Stimulated activated CD8-positive, alpha-beta memory T cell treated with anti-CD3 and anti-CD28 coated beads, Interleukin-2, amount 100 ng/mL, for 48 hours (primary cell): ENCODE measurements around the gene AAK1.
"Not testable (repeated sequence)": the region's sequence is repeated elsewhere in the genome, so short reads cannot be mapped to it uniquely, and the experiment has no call there.

Source experiments
- DNase-seq, 2 donors: peaks; one replicate each; pipeline ENCODE4 v3.0.0-alpha.2; 2020; ENCODE audit warnings: low read depth in 2 of 2

The AAK1 gene

DNA sequence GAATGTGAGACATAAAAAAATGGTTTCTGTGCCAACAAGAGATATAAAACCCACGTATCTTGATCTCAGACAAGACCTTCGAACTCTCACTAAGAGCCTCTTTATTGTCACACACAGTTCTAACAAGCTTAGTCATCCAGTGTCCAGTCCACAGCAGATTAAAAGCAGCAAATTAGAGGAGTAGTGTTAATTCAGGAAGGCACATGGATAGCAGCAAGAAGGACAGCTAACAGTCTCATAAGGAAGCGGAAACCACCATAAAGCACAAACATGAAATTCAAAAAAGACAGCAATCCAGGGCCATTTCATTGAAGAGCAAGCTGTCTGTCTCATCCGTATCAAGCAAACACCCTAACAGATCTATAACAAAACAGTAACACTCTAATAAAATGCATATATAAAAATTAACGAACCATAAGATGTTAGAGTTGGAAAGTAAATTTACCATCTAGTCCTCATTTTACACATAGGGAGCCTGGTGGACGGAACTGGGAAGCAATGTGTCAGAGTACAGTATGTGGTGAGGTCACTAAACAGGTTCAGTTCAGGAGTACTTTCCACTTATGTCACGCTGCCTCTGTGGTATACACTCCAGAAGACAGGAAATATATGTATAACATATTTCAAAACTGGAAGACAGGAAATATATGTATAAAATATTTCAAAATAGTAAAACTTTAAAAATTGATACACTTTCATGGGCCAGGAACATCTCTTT, 18.3 kb downstream of the AAK1 start:
- DNase-seq, result no peak

DNA sequence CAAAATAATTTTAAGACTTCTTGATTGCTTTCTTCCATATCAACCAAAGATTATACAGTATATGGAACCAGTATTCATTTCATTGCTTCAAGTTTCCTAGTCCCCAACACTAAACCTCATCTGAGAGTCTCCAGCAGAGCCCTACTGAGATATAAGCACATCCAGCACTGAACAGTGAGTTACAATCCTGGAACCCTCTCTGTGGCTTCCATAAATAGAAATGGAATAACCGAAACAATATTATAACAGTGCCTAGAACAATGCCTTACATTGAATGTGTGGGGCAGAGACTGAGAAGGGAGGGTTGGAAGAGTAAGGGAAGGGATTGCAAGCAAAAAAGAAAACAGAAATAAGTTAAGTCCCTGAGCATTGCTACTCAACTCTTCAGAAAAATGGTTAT, 18.9 kb downstream of the AAK1 start:
- no peak for DNase-seq

DNA sequence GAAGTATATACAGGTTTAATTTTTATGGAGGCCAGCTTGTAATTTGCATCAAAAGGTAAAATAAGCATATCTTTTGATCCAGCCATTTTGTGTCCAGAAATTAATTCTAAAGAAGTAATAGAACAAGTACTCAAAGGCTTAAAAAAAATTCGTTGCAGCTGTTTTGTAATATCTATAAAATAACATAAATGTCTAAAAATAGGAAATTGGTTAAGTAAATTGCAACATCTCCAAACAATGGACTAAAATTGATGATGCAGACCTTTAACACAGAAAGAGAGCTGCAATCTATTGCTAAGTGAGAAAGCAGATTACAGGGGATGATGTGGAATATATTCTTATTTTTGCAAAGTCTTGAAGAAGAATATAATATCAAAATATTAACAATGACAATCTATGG, 19.4 kb downstream of the AAK1 start:
- no peak for DNase-seq

DNA sequence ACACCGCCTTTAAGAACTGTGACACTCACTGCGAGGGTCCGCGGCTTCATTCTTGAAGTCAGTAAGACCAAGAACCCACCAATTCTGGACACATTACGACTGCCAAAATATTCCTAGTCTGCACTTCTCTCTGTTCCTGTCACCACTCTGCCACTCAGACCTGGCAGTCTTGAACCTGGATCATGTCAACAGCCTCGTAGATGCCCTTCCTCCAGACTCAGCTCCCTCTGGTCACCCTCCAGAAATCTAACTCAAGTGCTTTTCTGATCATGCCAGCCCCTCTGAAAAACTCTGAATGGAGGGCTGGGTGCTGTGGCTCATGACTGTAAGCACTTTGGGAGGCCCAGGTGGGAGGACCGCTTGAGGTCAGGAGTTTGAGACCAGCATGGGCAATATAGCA, 20.3 kb downstream of the AAK1 start:
- DNase-seq, result no peak

DNA sequence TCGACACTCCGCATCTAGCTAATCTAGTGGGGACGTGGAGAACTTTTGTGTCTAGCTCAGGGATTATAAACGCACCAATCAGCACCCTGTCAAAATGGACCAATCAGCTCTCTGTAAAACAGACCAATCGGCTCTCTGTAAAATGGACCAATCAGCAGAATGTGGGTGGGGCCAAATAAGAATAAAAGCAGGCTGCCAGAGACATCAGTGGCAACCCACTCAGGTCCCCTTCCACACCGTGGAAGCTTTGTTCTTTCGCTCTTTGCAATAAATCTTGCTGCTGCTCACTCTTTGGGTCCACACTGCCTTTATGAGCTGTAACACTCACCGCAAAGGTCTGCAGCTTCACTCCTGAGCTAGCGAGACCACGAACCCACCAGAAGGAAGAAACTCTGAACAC, 20.7 kb downstream of the AAK1 start:
- not testable (repeated sequence) for DNase-seq

DNA sequence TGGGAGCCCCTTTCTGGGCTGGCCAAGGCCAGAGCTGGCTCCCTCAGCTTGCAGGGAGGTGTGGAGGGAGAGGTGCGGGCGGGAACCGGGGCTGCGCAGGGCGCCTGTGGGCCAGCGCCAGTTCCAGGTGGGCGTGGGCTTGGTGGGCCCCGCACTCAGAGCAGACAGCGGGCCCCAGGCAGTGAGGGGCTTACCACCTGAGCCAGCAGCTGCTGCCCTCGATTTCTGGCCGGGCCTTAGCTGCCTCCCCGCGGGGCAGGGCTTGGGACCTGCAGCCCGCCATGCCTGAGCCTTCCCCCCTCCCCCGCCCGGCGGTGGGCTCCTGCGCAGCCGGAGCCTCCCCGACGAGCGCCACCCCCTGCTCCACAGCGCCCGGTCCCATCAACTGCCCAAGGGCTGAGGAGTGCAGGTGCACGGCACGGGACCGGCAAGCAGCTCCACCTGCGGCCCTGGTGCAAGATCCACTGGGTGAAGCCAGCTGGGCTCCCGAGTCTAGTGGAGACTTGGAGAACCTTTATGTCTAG, 21.5 kb downstream of the AAK1 start:
- DNase-seq, result not testable (repeated sequence)

DNA sequence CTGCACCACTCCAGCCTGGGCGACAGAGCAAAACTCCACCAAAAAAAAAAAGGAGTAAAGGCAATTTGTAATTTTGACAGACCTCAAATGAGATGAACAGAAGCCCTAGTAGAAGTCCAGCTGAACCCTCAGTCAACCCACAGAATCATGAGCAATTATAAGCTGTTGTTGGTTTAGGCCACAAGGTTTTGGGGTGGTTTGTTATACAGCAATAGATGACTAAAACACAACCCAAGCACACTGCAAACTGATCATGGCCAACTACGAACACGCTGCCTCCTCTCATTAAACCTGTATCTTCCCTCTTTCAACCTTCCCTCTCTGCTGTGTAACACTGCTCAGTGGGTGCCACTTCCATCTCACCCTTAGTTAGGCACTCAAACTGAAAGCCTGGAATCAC, 22.1 kb downstream of the AAK1 start:
- no peak for DNase-seq

DNA sequence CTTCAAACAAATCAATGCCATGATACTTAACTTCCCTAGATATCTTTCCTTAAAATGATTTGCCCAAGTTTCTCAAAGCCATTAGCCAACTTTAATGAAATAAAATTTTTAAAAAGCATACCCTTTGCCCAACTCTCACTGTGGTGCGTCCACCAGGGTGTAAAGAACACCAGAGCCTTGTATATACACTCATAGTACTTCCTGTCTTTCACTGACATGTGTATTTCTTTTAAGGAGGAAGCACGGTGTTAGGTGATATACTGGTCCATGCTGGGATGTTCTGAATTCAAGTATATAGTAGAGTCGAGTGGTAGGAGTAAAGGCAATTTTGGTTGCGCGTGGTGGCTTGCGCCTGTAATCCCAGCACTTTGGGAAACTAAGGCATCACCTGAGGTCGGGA, 22.7 kb downstream of the AAK1 start:
- DNase-seq, result no peak

DNA sequence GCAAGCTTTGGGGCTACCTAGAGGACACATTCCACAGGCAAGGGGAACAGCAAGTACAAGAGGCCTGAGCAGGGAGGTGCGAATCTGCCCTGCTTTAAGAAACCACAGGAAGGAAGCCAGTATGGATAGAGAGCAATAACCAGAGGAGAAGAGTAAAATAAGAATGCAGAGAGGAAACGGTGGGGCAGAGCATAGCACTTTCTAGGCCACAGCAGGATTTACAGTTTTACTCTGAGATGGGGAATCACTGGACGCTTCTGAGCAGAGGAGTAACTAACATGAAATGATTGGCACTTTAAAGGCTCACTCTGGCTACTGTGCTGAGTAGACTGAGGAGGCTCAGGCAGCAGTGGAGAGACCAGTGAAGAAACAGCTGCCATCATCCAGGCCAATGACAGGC, 23.8 kb downstream of the AAK1 start:
- no peak for DNase-seq

DNA sequence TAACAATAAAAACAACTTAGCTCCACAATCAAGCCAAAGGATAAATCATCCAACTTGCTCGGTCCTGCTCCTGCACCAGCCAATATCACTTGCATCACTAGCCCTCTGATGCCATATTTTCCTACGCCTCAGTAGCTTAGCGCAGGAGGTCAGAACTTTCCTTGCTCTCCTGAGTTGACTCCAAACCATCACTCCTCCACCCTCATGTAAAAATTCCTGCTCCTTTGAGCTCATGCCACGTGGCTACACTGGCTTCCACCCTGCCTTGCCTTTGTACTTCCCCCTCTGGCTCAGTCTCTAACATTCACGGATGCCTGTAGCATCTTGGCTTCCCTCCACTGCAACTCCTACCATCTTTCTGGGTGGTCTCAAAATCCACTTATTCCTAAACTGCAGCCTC, 25.2 kb downstream of the AAK1 start:
- DNase-seq, result no peak

DNA sequence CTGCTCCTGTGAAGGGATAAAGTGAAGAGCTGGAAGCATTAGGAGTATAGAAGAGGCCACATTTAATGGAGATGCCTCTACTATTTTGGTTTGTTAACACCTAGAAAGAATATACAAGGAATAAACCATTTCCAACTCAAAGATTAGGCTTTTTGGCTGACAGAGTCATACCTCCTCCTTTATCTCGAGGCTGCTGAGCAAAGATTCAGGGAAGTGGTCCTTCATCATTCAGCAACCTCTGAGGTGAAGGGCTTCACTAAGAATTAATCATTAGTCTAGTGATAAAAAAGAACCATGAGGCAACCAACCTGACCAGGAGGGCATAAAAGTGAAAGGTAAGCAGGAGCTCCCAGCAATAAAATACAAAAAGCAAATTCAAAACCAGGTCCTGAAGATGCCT, 25.8 kb downstream of the AAK1 start:
- DNase-seq, result no peak

DNA sequence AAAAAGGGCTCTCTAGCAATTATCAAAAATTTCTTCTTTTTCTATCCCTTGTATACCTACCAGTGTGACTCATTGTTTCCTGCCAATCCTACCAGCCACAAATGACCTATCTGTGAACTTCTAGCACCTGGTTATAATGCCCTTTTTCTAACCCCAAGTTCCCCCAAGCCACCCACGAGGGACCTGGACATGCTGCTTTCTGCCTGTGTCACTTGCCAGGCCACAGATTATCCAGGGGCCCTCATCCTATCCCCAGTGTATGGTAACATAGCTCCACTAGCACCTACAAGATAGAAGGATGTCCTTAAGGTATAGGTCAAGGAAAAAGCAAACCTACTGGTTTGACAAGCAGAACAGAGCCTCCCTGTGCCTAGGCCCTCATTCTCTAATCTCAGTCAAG, 26.8 kb downstream of the AAK1 start:
- peak in 1 of 2 donors; percentile 28 for DNase-seq

DNA sequence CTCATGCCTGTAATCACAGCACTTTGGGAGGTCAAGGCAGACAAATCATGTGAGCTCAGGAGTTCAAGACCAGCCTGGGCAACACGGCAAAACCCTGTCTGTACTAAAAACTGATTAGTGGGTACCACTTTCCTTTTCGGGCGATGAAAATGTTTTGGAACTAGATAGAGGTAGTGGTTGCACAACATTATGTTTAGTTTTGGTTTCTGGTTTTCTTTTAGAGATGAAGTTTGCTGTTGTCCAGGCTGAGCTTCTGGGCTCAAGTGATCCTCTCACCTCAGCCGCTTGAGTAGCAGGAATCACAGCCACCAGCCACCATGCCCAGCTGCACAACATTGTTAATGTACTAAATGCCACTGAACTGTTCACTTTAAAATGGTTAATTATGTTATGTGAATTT, 27.6 kb downstream of the AAK1 start:
- DNase-seq, result no peak

DNA sequence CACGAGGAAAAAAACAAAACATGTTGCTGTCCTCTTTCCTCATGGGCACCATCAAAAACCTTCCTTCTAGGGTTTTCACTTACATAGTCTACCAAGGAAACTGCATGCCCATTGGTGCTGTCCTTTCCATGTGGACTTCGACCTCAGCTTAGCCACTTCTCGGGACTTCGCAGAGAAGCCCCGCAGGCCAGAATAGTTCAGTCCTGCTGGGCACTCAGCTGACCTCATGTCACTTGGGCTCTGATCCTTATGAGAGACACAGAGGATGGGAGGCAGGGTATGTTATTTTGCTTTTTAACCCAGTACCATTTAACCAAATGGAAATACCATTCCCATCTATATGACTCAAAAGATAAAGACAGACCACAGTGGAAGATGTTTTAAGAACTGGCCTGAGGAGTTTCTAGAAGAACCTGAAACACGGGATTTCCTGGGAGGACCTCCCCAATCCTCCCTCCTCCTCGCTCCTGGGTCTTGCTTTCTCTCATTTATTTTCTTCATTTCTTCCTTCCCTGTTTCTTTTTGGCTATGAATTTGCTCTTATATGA, 28.4 kb downstream of the AAK1 start:
- no peak for DNase-seq

DNA sequence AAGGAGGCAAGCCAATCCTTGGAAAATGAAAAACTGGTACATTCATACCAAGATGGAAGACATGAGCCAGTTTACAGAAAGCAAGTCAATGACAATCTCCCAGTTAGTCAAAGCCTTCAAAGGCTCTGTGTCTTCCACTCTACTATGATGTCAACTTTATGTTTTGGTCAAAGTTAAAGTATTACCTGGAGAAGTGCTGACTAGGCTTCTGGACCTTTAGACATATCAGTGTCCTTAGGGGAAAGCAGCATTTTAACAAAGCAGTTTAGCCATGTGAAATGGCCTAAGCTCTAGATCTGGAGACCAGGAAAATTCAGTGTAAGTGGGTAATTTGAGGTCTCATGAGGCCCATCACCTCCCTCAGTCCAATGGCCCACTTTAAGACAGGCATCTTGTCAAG, 30.8 kb downstream of the AAK1 start:
- no peak for DNase-seq

DNA sequence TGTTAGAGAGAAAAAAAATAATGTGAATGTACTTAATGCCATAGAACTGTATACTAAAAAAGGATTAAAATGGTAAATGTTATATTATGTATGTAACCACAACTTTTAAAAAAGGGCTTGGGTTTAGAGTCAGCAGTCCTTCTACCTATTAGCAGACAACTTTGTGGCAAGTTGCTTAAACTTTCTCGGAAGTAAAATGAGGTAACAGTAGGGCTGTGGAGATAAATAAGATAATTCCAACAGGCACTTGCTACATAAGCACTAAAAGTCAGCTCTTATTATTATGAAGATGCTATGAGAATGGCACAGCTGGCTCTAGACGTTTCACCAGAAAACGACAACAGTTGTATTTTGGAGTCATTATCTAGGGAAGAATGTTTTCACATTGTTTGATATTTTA, 31.3 kb downstream of the AAK1 start:
- DNase-seq, result no peak

DNA sequence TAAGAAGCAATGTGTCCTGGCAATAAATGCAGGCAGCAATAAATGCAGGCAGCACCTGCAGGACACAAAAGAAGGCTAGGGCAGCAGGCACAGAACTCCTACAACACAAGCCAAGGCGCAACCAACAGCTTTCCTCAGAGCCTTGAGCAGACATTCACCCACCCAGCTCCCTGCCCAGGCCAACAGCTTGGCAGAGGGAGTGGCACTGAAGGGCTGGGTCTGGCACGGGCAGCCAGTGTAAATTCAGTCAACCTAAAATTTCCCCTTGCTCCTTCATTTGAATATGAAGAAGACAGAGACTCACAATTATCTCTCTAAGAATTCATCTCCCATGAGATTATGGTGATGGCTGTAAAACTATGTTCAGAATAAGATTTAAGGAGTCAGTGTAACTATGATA, 35.4 kb downstream of the AAK1 start:
- no peak for DNase-seq

DNA sequence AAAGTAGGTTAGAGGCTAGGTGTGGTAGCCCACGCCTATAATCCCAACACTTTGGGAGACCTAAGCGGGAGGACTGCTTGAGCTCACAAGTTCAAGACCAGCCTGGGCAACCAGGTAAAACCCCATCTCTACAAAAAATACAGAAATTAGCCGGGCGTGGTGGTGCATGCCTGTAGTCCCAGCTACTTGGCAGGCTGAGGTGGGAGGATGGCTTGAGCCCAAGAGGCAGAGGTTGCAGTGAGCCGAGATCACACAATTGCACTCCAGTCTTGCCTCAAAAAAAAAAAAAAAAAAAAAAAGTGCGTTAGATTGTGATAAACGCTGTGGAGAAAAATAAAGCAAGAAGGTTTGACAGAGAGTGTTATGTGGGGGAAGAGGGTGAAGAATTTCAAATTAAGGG, 36.8 kb downstream of the AAK1 start:
- DNase-seq, result not testable (repeated sequence)

DNA sequence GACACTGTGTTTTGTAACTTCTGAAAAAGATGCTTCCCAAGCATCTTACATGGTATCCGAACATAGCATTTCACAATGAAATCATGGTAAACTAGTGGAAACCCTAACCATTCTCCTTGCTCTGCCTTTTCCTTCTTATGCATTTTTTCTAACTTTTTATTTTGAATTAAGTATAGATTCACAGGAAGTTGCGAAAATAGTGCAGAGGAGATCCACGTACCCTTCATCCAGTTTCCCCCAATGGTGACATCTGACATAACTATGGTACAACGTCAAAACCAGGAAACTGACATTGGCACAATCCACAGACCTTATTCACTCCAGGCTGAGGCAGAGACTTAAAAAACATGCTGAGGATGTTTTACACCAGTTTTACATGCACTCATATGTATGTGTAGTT, 38.3 kb downstream of the AAK1 start:
- DNase-seq, result no peak

DNA sequence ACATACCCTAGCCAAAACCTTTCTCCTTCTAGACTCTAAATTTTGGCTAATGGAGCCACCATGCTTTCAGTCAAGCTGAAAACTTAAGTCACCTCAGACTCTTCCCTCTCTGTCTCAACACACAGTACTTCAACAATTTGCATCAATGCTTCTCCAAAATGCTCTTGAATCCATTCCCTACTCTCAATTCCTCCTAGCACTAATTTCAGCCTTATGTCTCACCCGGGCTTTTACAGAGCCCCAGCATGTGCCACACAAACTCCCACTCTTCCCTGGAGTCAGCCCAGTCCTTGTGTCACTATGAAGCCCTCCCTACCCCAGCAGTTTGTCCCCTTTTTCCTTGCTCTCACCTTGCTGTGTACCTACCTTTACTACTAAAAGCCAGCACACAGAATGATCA, 38.7 kb downstream of the AAK1 start:
- no peak for DNase-seq

DNA sequence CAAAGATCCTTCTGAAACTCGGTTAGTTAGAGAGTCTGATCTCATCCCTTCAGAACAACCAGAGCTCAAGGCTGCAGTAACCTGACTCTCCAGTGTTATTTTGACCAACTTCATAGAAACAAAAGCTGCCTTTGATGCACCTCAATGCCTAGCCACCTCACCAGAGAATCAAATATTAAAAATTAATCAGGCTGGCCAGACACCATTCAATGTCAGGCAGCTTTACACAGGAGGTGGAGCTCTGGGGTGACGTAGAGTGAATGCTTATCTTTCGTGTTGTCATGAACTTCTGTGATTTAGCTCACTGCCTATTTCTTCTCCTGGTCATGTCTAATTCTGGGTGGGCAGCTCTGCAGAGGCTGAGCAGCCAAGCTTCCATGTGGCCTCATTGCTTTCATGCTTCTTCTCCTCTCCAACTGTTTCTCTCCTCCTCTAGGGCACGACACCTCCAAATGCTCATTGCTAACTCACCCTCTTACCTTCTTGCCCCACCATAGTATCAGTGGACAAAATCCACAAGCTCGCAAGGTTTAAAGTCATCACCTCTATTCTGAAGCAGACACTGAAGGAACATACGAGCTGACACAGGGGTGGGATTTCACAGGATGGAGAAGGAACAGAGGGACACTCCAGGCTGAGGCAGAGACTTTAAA, 39.4 kb downstream of the AAK1 start:
- no peak for DNase-seq

DNA sequence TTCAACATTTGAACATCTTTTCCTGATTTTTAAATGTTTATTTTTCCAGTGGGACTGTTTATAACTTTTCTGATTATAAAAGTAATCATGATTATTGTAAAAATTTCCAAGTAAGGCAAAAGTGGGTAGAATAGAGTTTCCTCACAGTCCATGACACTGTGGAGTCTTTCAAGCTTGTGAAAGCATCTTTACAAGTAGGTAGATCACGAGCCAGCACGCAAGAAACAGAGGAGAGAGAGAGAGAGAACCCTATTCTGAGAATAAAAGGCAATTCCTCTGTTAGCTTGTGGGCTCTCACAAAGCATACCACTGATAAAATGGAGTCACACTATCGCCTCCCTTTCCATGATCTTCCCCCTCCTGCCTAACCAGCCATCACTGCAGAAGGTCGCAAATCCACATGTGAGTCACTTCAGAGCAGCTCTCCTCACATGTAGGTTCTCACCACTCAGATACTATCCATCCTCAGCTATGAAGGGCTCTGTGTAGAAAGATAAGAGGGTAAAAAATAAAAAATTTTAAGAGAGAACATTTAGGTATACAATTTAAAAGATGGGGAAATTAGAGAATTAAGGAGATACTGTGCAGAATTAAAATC, 40.3 kb downstream of the AAK1 start:
- no peak for DNase-seq

DNA sequence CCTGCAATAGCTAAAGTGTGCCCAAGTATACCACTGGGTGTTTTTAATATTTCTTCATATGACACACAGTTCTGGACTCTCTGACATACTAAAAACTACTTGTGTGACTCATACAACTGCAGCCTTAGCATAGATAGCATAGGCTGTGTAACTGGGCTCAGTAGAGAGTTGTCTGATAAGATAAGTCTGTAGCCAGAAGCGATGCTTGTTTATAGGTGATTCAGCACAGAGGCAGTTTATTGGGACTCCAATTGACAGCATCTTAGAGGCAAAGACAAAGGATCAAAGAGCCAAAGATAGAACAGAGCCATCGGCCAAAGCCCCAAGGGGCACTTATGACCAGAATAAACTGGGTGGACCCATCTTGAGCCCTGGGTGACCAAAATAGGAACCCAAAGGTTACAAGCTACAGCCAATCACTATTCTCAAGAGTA, 42.3 kb downstream of the AAK1 start:
- no peak for DNase-seq
